Adrenal gland (tissue), 12 donors: ENCODE measurements around the gene WIPI1. TPM values are rescaled to one million over a fixed set of nuclear protein-coding genes. Genes with fewer than 3 reads are reported as not detected.

ENCODE experiments used
- DNase-seq, 7 donors: peaks; one replicate each; pipeline ENCODE4 v3.0.0-alpha.2; 2019 to 2020
- H3K27ac ChIP-seq, 5 donors: fragments of 200-600 bp; sonication (generic) in 4 of 5; 1 replicate in 3 of 5; 2 replicates in 2 of 5; pipeline versions ENCODE4 v1.5.1 to v1.8.0; 2016 to 2020; ENCODE audit warnings: mild to moderate bottlenecking in 1 of 5
- H3K27me3 ChIP-seq: fragments of 200-600 bp; 2 replicates; pipeline ENCODE4 v1.8.0; 2021
- H3K36me3 ChIP-seq, 2 donors: fragments of 200-600 bp; replicated peaks in 1 of 2; 1 replicate in 1 of 2; 2 replicates in 1 of 2; pipeline versions ENCODE4 v1.5.1 to v1.8.0; 2018 to 2022
- H3K4me1 ChIP-seq, 2 donors: fragments of 200-600 bp; replicated peaks in 1 of 2; 1 replicate in 1 of 2; 2 replicates in 1 of 2; pipeline versions ENCODE4 v1.5.1 to v1.8.0; 2018 to 2021
- H3K4me3 ChIP-seq, 4 donors: fragments of 200-600 bp; sonication (generic) in 3 of 4; one replicate each; pipeline ENCODE4 v1.5.1; 2016 to 2018
- H3K9me3 ChIP-seq, 3 donors: fragments of 200-600 bp; sonication (generic) in 1 of 3; replicated peaks in 1 of 3; 1 replicate in 2 of 3; 2 replicates in 1 of 3; pipeline versions ENCODE4 v1.5.1 to v1.8.0; 2016 to 2021
- CTCF ChIP-seq, 6 experiments: fragments of 450-650 bp in 4 of 6; fragments of 200-600 bp in 2 of 6; sonication (generic) in 1 of 6; IDR thresholded peaks; 1 replicate in 5 of 6; 2 replicates in 1 of 6; pipeline versions ENCODE4 v1.5.1 to v1.8.0; 2016 to 2021; ENCODE audit warnings: antibody characterized with exemption in 6 of 6, mild to moderate bottlenecking in 2 of 6, moderate library complexity in 1 of 6
- POLR2A ChIP-seq, 2 donors: fragments of 450-650 bp; IDR thresholded peaks; one replicate each; pipeline ENCODE4 v1.6.1; 2017; ENCODE audit warnings: antibody characterized with exemption in 2 of 2, mild to moderate bottlenecking in 2 of 2, moderate library complexity in 1 of 2
- WGBS, 4 donors: extraction: QIAGEN DNeasy Blood & Tissue Kit in 2 of 4; methylation state at CpG; one replicate each; pipeline versions ENCODE4 v1.1.5 to v1.1.7; 2013 to 2017; 5-methylcytosine and 5-hydroxymethylcytosine counted together
- intact Hi-C, 2 donors: fragments of 100-400 bp; cut with DNase I; formaldehyde crosslinking; loops; one replicate each; pipeline versions ENCODE4 v1.14.1 to v1.15.0; 2022 to 2023
- polyA plus RNA-seq, 3 donors: library from polyadenylated mRNA; stranded (reverse); fragments of 200-250 nt in 2 of 3; fragments of 350-450 nt in 1 of 3; fragmentation: Illumina TruSeq in 1 of 3; extraction: RNeasy Lipid Tissue Mini Kit (QIAGEN cat#74804) in 1 of 3; gene quantifications; one replicate each; pipeline ENCODE4 v1.2.3, GENCODE V29; 2013 to 2014
- total RNA-seq, 9 donors: library from RNA; depleted of rRNA in 4 of 9; stranded (reverse); fragments of >200 nt in 4 of 9; fragments of 120-200 nt in 1 of 9; fragmentation: NEBNext Ultra II Directional in 1 of 9; extraction: Animal tissue kit (Norgen Biotek cat#: 25700) in 1 of 9; gene quantifications; one replicate each; pipeline versions ENCODE4 v1.1.0 to v1.2.4, GENCODE V29; 2013 to 2023
- donor health status: healthy with polysubstance abuse.
- donor health status: Bipolar disorder and iron deficiency.
- donor health status: DM: yes; HTN: yes; CAD: no.
- donor health status: DM: no; HTN: no; CAD: no.
- donor health status: DM: no; HTN: no; CAD: no.
- donor health status: DM: yes; HTN: yes; CAD: no.

Gene WIPI1
- total and polyA plus RNA-seq, 12 donors, result 19.3 to 148 (median 39.7) TPM

GRCh38 chr17:68379692-68380677 lies 77.3 kb downstream of the WIPI1 start:
- Histone ChIP-seq H3K27me3 (no peaks in the 10 kb centered on the region), H3K36me3 (no peaks in the 10 kb centered on the region), H3K27ac (peak overlapping the region; percentile 94 to 100 (median 98)), H3K4me1 (peaks cover 21 to 37% of the 10 kb centered on the region in 2 donors), H3K4me3 (no peak overlapping the region), H3K9me3 (no peaks in the 10 kb centered on the region)
- no peak for DNase-seq
- TF ChIP-seq CTCF (IDR thresholded peaks at IDR 0.05), result no peak
- no peak for TF ChIP-seq POLR2A (IDR thresholded peaks at IDR 0.05)
- intact Hi-C loops, result loop anchor here in 1 of 2 donors (10.0 kb wide), 1 partner anchor 85 kb away; the partner anchor contains the start of genes ARSG and SLC16A6
- 94 to 97% (median 96%) methylated on average over 11 of the region's 11 CpGs for WGBS, 4 donors

GRCh38 chr17:68379177-68379510 lies 78.2 kb downstream of the WIPI1 start:
- peak overlapping the region; percentile 94 to 100 (median 98) for H3K27ac ChIP-seq
- no peak for DNase-seq
- H3K36me3 ChIP-seq, result no peaks in the 10 kb centered on the region
- H3K4me1 ChIP-seq, result peaks cover 21 to 37% of the 10 kb centered on the region in 2 donors
- no peaks in the 10 kb centered on the region for H3K27me3 ChIP-seq
- WGBS, 4 donors, result 59 to 65% (median 63%) methylated on average over 3 of the region's 3 CpGs
- intact Hi-C loops, result no loop called here
- no peak for TF ChIP-seq CTCF (IDR thresholded peaks at IDR 0.05)
- TF ChIP-seq POLR2A (IDR thresholded peaks at IDR 0.05), result no peak
- no peak overlapping the region for H3K4me3 ChIP-seq
- no peaks in the 10 kb centered on the region for H3K9me3 ChIP-seq

GRCh38 chr17:68378268-68379176 lies 78.8 kb downstream of the WIPI1 start:
- Histone ChIP-seq H3K4me3 (peak overlapping the region in 1 of 4 donors; percentile 39), H3K27ac (peak overlapping the region; percentile 94 to 100 (median 98)), H3K27me3 (no peaks in the 10 kb centered on the region), H3K9me3 (no peaks in the 10 kb centered on the region), H3K4me1 (peaks cover 21 to 37% of the 10 kb centered on the region in 2 donors), H3K36me3 (no peaks in the 10 kb centered on the region)
- 7 to 12% (median 12%) methylated on average over 15 to 21 of the region's 21 CpGs for WGBS, 4 donors
- TF ChIP-seq CTCF (IDR thresholded peaks at IDR 0.05) (peak in 2 of 6 experiments; percentile 9 to 17), POLR2A (IDR thresholded peaks at IDR 0.05) (peak in 1 of 2 donors; percentile 81)
- peak; percentile 85 to 98 (median 97) for DNase-seq
- intact Hi-C loops, result no loop called here
